Liver (tissue), 9 donors: ENCODE results near the gene UBASH3B. TPM values are rescaled to one million over a fixed set of nuclear protein-coding genes. Genes with fewer than 3 reads are reported as not detected.

ENCODE experiments used
- DNase-seq: peaks from one replicate; pipeline ENCODE4 v3.0.0-alpha.2; 2017; ENCODE audit warnings: low spot score
- H3K27ac ChIP-seq, 2 donors: one replicate each; pipeline ENCODE4 v1.7.0; 2013; ENCODE audit warnings: inconsistent platforms in 2 of 2, low read length in 2 of 2, control low read depth in 1 of 2, low read depth in 1 of 2, mild to moderate bottlenecking in 1 of 2
- H3K27me3 ChIP-seq, 4 donors: one replicate each; pipeline versions ENCODE4 v1.6.1 to v1.7.0; 2013; ENCODE audit warnings: low read length in 3 of 4, inconsistent platforms in 1 of 4, mild to moderate bottlenecking in 1 of 4, moderate library complexity in 1 of 4; ENCODE audit not compliant: control insufficient read depth in 4 of 4, insufficient read depth in 4 of 4
- H3K36me3 ChIP-seq, 4 donors: one replicate each; pipeline versions ENCODE4 v1.6.1 to v1.7.0; 2013; ENCODE audit warnings: low read length in 3 of 4, mild to moderate bottlenecking in 3 of 4, low read depth in 1 of 4, moderate library complexity in 1 of 4; ENCODE audit not compliant: control insufficient read depth in 4 of 4, insufficient read depth in 3 of 4
- H3K4me1 ChIP-seq, 4 donors: one replicate each; pipeline versions ENCODE4 v1.6.1 to v1.7.0; 2013; ENCODE audit warnings: low read length in 3 of 4, mild to moderate bottlenecking in 3 of 4, moderate library complexity in 1 of 4; ENCODE audit not compliant: control insufficient read depth in 4 of 4, insufficient read depth in 4 of 4
- H3K4me3 ChIP-seq, 3 donors: one replicate each; pipeline versions ENCODE4 v1.6.1 to v1.7.0; 2013; ENCODE audit warnings: low read length in 3 of 3, control low read depth in 1 of 3, low read depth in 1 of 3, mild to moderate bottlenecking in 1 of 3
- H3K9ac ChIP-seq, 2 donors: one replicate each; pipeline ENCODE4 v1.7.0; 2013; ENCODE audit warnings: low read length in 2 of 2, mild to moderate bottlenecking in 2 of 2, moderate library complexity in 2 of 2, control low read depth in 1 of 2, low read depth in 1 of 2
- H3K9me3 ChIP-seq, 4 donors: one replicate each; pipeline versions ENCODE4 v1.6.1 to v1.7.0; 2013; ENCODE audit warnings: low read length in 3 of 4; ENCODE audit not compliant: control insufficient read depth in 4 of 4
- EGR1 ChIP-seq, 2 donors: IDR thresholded peaks; 2 replicates each; pipeline ENCODE4 v1.6.1; 2016 to 2018; ENCODE audit warnings: antibody characterized with exemption in 2 of 2, low read depth in 2 of 2
- FOXA1 ChIP-seq: IDR thresholded peaks from 2 replicates; pipeline ENCODE4 v1.6.1; 2016; ENCODE audit warnings: antibody characterized with exemption
- FOXA2 ChIP-seq: IDR thresholded peaks from 2 replicates; pipeline ENCODE4 v1.6.1; 2016; ENCODE audit warnings: antibody characterized with exemption
- HNF4G ChIP-seq: IDR thresholded peaks from 2 replicates; pipeline ENCODE4 v1.6.1; 2016; ENCODE audit warnings: antibody characterized with exemption
- JUND ChIP-seq, 2 donors: IDR thresholded peaks; 2 replicates each; pipeline ENCODE4 v1.6.1; 2016; ENCODE audit warnings: antibody characterized with exemption in 2 of 2
- NR2F2 ChIP-seq: IDR thresholded peaks from 2 replicates; pipeline ENCODE4 v1.6.1; 2016; ENCODE audit warnings: antibody characterized with exemption
- RAD21 ChIP-seq, 2 donors: IDR thresholded peaks; 2 replicates each; pipeline ENCODE4 v1.6.1; 2016; ENCODE audit warnings: antibody characterized with exemption in 2 of 2, mild to moderate bottlenecking in 2 of 2
- RXRA ChIP-seq, 2 donors: IDR thresholded peaks; 2 replicates each; pipeline ENCODE4 v1.6.1; 2017 to 2018; ENCODE audit warnings: antibody characterized with exemption in 2 of 2, mild to moderate bottlenecking in 1 of 2
- SP1 ChIP-seq: IDR thresholded peaks from 2 replicates; pipeline ENCODE4 v1.6.1; 2018; ENCODE audit warnings: antibody characterized with exemption, mild to moderate bottlenecking
- TAF1 ChIP-seq: conservative IDR thresholded peaks from 2 replicates; pipeline ENCODE4 v1.6.1; 2016; ENCODE audit warnings: antibody characterized with exemption, mild to moderate bottlenecking
- YY1 ChIP-seq: IDR thresholded peaks from 2 replicates; pipeline ENCODE4 v1.6.1; 2016; ENCODE audit warnings: antibody characterized with exemption, mild to moderate bottlenecking
- WGBS: extraction: QIAGEN DNeasy Blood & Tissue Kit; methylation state at CpG from one replicate; pipeline ENCODE4 v1.1.7; 2013; 5-methylcytosine and 5-hydroxymethylcytosine counted together
- polyA plus RNA-seq, 2 donors: library from polyadenylated mRNA; stranded (reverse) in 1 of 2; unstranded in 1 of 2; fragments of 200-250 nt in 1 of 2; fragments of >200 nt in 1 of 2; fragmentation: Nextera tagmentation in 1 of 2; extraction: Ambion mirVana in 1 of 2; gene quantifications; one replicate each; pipeline versions ENCODE4 v1.2.1 to v1.2.3, GENCODE V29; 2013 to 2015
- total RNA-seq, 2 donors: library from RNA; depleted of rRNA; stranded (reverse); fragments of >200 nt; gene quantifications; one replicate each; pipeline ENCODE4 v1.2.3, GENCODE V29; 2014
- TF ChIP-seq, protein P1 (sequence below): fragments of 150-350 bp; IDR thresholded peaks from 2 replicates; pipeline ENCODE4 v1.5.1; 2017; ENCODE audit warnings: improper control_type of control experiment, low read depth, low read length; ENCODE audit not compliant: missing input control
- TF ChIP-seq, protein P2 (sequence below): IDR thresholded peaks from 2 replicates; pipeline ENCODE4 v1.6.1; 2016; ENCODE audit warnings: antibody characterized with exemption
- TF ChIP-seq, protein P3 (sequence below): IDR thresholded peaks from 2 replicates; pipeline ENCODE4 v1.6.1; 2016; ENCODE audit warnings: antibody characterized with exemption, mild to moderate bottlenecking
- TF ChIP-seq, protein P4 (sequence below): IDR thresholded peaks from 2 replicates; pipeline ENCODE4 v1.6.1; 2016; ENCODE audit warnings: antibody characterized with exemption
- donor health status: healthy.
- donor health status: healthy.
- donor health status: healthy.
- donor health status: healthy.
- donor health status: healthy.

UBASH3B gene
- total and polyA plus RNA-seq, 4 donors = 0.48 to 5.5 (median 2.5) TPM

DNA sequence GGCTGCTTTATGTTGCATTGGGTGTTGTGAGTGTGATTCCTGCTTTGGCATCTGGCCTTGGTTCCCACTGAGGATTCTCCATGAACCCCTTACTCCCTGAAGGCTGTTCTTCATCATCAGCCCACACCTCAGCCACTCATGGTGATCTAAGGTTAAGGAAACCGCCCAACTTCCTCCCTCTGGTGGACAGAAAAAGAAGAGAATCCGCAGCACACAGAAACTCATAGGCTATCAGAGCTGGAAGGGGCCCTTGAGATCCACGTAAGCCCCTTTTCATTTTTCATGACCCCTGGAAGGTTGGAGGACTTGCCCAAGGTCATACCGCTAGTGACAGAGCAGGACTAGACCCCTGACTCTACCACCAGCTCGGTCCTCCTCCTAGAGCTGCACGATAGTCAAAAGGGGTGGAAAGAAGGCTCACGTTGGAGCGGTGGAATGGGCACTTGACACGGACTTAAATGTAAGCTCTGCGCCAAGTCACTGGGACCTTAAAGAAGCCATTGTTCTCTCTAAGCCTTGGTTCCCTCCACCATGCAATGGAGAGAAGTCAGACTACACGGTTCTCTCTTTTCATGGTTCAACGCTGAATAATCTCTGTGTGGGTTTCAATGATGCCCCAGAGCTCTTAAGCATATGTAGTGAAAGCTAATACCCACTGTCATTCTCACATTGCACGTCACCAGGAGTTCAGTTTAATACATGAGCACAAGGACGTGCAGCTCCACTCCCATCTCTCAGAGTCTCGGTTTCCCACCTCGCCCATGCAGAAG lies 99.2 kb downstream of the UBASH3B start:
- WGBS = 75% methylated on average over 16 of the region's 16 CpGs
- H3K36me3 ChIP-seq = no peaks in the 10 kb centered on the region
- no peak overlapping the region for H3K9ac ChIP-seq
- H3K27ac ChIP-seq = no peak overlapping the region
- TF ChIP-seq TAF1 (no peak), FOXA1 (no peak), RAD21 (IDR thresholded peaks at IDR 0.05) (peak; percentile 64 to 75), RXRA (IDR thresholded peaks at IDR 0.05) (no peak), SP1 (no peak), JUND (IDR thresholded peaks at IDR 0.05) (no peak)
- TF ChIP-seq, protein P1, sequence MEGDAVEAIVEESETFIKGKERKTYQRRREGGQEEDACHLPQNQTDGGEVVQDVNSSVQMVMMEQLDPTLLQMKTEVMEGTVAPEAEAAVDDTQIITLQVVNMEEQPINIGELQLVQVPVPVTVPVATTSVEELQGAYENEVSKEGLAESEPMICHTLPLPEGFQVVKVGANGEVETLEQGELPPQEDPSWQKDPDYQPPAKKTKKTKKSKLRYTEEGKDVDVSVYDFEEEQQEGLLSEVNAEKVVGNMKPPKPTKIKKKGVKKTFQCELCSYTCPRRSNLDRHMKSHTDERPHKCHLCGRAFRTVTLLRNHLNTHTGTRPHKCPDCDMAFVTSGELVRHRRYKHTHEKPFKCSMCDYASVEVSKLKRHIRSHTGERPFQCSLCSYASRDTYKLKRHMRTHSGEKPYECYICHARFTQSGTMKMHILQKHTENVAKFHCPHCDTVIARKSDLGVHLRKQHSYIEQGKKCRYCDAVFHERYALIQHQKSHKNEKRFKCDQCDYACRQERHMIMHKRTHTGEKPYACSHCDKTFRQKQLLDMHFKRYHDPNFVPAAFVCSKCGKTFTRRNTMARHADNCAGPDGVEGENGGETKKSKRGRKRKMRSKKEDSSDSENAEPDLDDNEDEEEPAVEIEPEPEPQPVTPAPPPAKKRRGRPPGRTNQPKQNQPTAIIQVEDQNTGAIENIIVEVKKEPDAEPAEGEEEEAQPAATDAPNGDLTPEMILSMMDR = peak; percentile 38
- TF ChIP-seq, protein P2, sequence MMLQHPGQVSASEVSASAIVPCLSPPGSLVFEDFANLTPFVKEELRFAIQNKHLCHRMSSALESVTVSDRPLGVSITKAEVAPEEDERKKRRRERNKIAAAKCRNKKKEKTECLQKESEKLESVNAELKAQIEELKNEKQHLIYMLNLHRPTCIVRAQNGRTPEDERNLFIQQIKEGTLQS = no peak
- H3K27me3 ChIP-seq = no peaks in the 10 kb centered on the region
- no peak overlapping the region for H3K4me3 ChIP-seq
- peaks cover 0 to 2% (median 0%) of the 10 kb centered on the region in 4 donors for H3K4me1 ChIP-seq
- DNase-seq = no peak
- H3K9me3 ChIP-seq = no peaks in the 10 kb centered on the region

DNA sequence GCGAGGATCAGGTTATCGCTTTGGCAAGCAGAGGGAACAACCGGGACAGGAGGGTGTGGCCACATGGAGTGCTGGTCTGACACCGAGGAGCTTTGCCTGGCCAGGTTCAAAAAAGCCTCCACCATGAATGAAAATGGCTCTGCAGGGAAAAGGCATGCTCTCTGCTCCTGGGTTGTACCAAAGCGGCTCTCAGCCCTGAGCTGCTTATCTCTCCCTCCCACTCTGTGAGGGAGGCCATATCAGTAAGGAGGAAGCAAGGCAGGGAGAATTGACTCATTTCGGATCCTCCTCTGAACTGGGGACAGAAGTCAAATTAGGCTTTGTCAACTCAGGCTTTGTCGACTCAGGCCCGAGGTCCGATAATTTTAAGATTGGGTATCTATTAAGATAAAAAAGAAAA lies 99.9 kb downstream of the UBASH3B start:
- peak; percentile 50 for DNase-seq

DNA sequence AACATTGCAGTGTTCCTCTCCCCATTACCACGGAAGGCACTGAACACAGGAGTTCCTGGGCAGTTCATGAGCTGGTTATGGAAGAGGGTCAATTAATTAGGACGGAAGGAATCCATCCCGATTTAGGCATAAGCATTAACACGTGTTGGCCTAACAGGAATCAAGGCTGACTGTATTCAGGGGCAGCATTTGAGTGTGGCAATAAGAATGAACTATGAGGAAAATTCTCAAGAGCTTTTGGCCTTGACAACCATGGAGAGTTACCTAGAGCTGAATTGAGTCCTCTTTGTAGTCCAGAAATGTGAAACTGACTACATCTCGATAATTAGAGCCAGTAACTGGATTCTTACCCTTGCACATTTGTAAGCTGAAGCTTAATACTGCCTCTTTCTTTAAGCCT lies 100.4 kb downstream of the UBASH3B start:
- Histone ChIP-seq H3K27ac (peak overlapping the region; percentile 7 to 37), H3K4me3 (no peak overlapping the region), H3K9ac (no peak overlapping the region), H3K27me3 (no peaks in the 10 kb centered on the region), H3K4me1 (peaks cover 0 to 2% (median 0%) of the 10 kb centered on the region in 4 donors), H3K9me3 (no peaks in the 10 kb centered on the region), H3K36me3 (no peaks in the 10 kb centered on the region)
- no peak for DNase-seq
- 69% methylated on average over 5 of the region's 5 CpGs for WGBS
- TF ChIP-seq YY1 (no peak), EGR1 (IDR thresholded peaks at IDR 0.05; ENCODE audit: low read depth in 2 of 2) (no peak), HNF4G (no peak), FOXA1 (no peak)
- TF ChIP-seq, protein P3, sequence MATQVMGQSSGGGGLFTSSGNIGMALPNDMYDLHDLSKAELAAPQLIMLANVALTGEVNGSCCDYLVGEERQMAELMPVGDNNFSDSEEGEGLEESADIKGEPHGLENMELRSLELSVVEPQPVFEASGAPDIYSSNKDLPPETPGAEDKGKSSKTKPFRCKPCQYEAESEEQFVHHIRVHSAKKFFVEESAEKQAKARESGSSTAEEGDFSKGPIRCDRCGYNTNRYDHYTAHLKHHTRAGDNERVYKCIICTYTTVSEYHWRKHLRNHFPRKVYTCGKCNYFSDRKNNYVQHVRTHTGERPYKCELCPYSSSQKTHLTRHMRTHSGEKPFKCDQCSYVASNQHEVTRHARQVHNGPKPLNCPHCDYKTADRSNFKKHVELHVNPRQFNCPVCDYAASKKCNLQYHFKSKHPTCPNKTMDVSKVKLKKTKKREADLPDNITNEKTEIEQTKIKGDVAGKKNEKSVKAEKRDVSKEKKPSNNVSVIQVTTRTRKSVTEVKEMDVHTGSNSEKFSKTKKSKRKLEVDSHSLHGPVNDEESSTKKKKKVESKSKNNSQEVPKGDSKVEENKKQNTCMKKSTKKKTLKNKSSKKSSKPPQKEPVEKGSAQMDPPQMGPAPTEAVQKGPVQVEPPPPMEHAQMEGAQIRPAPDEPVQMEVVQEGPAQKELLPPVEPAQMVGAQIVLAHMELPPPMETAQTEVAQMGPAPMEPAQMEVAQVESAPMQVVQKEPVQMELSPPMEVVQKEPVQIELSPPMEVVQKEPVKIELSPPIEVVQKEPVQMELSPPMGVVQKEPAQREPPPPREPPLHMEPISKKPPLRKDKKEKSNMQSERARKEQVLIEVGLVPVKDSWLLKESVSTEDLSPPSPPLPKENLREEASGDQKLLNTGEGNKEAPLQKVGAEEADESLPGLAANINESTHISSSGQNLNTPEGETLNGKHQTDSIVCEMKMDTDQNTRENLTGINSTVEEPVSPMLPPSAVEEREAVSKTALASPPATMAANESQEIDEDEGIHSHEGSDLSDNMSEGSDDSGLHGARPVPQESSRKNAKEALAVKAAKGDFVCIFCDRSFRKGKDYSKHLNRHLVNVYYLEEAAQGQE = no peak
- TF ChIP-seq, protein P4, sequence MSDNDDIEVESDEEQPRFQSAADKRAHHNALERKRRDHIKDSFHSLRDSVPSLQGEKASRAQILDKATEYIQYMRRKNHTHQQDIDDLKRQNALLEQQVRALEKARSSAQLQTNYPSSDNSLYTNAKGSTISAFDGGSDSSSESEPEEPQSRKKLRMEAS = no peak
- TF ChIP-seq, protein P2 = no peak

More for the DNA sequence above, 99.9 kb downstream of the UBASH3B start:
- Histone ChIP-seq H3K27me3 (no peaks in the 10 kb centered on the region), H3K9me3 (no peaks in the 10 kb centered on the region), H3K36me3 (no peaks in the 10 kb centered on the region), H3K4me3 (no peak overlapping the region), H3K27ac (peak overlapping the region in 1 of 2 donors; percentile 7), H3K9ac (no peak overlapping the region), H3K4me1 (peaks cover 0 to 2% (median 0%) of the 10 kb centered on the region in 4 donors)
- TF ChIP-seq NR2F2 = peak; percentile 32
- TF ChIP-seq FOXA1 = no peak
- TF ChIP-seq SP1 = no peak
- no peak for TF ChIP-seq JUND (IDR thresholded peaks at IDR 0.05)
- no peak for TF ChIP-seq TAF1
- TF ChIP-seq, protein P1 = no peak
- TF ChIP-seq FOXA2 = no peak
- TF ChIP-seq HNF4G = no peak
- 62% methylated on average over 9 of the region's 9 CpGs for WGBS
